Left ventricle myocardium inferior (tissue), 1 donor: ENCODE results near the gene ADAM8. TPM values are rescaled to one million over a fixed set of nuclear protein-coding genes. Genes with fewer than 3 reads are reported as not detected.

Experiments used
- DNase-seq: peaks from one replicate; pipeline ENCODE4 v3.0.0-alpha.2; 2020
- H3K27ac ChIP-seq: fragments of 200-600 bp; replicated peaks from 2 replicates; pipeline ENCODE4 v1.8.0; 2021
- H3K27me3 ChIP-seq: fragments of 200-600 bp; 2 replicates; pipeline ENCODE4 v1.8.0; 2021; ENCODE audit warnings: low read depth
- H3K36me3 ChIP-seq: fragments of 200-600 bp; 2 replicates; pipeline ENCODE4 v1.8.0; 2021
- H3K4me1 ChIP-seq: fragments of 200-600 bp; 2 replicates; pipeline ENCODE4 v1.8.0; 2021
- H3K4me3 ChIP-seq: fragments of 200-600 bp; 2 replicates; pipeline ENCODE4 v1.8.0; 2021; ENCODE audit warnings: mild to moderate bottlenecking, moderate library complexity
- H3K9me3 ChIP-seq: fragments of 200-600 bp; replicated peaks from 2 replicates; pipeline ENCODE4 v1.8.0; 2021
- CTCF ChIP-seq: fragments of 200-600 bp; IDR thresholded peaks from 2 replicates; pipeline ENCODE4 v1.8.0; 2021; ENCODE audit warnings: antibody characterized with exemption, mild to moderate bottlenecking, borderline replicate concordance
- intact Hi-C: fragments of 100-400 bp; cut with micrococcal nuclease; formaldehyde crosslinking; loops from one replicate; pipeline ENCODE4 v1.11.0; 2022
- total RNA-seq: library from RNA; stranded (reverse); fragmentation: NEBNext Ultra II Directional; extraction: Animal tissue kit (Norgen Biotek cat#: 25700); gene quantifications from one replicate; pipeline ENCODE4 v1.2.1, GENCODE V29; 2021
- donor health status: DM: no; HTN: yes; CAD: no; lungs with severe emphysema.

The ADAM8 gene
- total RNA-seq, 1 donor from 2014 or later = 1.4 TPM

- Histone ChIP-seq H3K4me3 (no peak overlapping the region), H3K4me1 (peaks cover 17% of the 10 kb centered on the region), H3K9me3 (no peaks in the 10 kb centered on the region), H3K27me3 (peaks cover 99% of the 10 kb centered on the region), H3K27ac (no peak overlapping the region), H3K36me3 (no peaks in the 10 kb centered on the region)
- no peak for TF ChIP-seq CTCF
- DNase-seq = no peak
- intact Hi-C loops = no loop called here
Observed at GRCh38 chr10:133231244-133231945, 45.3 kb downstream of the ADAM8 start.

GRCh38 chr10:133230387-133231195 lies 46.1 kb downstream of the ADAM8 start:
- H3K36me3 ChIP-seq = no peaks in the 10 kb centered on the region
- DNase-seq = no peak
- H3K4me3 ChIP-seq = peak overlapping the region; percentile 36
- H3K4me1 ChIP-seq = peaks cover 11% of the 10 kb centered on the region
- peaks cover 99% of the 10 kb centered on the region for H3K27me3 ChIP-seq
- no peak overlapping the region for H3K27ac ChIP-seq
- intact Hi-C loops = no loop called here
- TF ChIP-seq CTCF = no peak
- H3K9me3 ChIP-seq = no peaks in the 10 kb centered on the region

GRCh38 chr10:133230044-133230361 lies 46.7 kb downstream of the ADAM8 start, which contains the start of gene UTF1:
TSS of gene UTF1 (plus strand) at chr10:133230217. CDS start at chr10:133230289, 72 bp downstream.
- H3K4me1 ChIP-seq = peaks cover 11% of the 10 kb centered on the region
- H3K36me3 ChIP-seq = no peaks in the 10 kb centered on the region
- peaks cover 99% of the 10 kb centered on the region for H3K27me3 ChIP-seq
- peak within 1 kb of the TSS; percentile 36 for H3K4me3 ChIP-seq
- TF ChIP-seq CTCF = no peak
- H3K27ac ChIP-seq = no peak within 1 kb of the TSS
- no peaks in the 10 kb centered on the region for H3K9me3 ChIP-seq
- intact Hi-C loops = no loop called here
- DNase-seq = no peak

GRCh38 chr10:133229265-133230043 lies 47.2 kb downstream of the ADAM8 start:
- intact Hi-C loops = no loop called here
- H3K4me1 ChIP-seq = peaks cover 11% of the 10 kb centered on the region
- no peak overlapping the region for H3K4me3 ChIP-seq
- no peak for DNase-seq
- no peaks in the 10 kb centered on the region for H3K9me3 ChIP-seq
- TF ChIP-seq CTCF = no peak
- H3K36me3 ChIP-seq = no peaks in the 10 kb centered on the region
- peaks cover 100% of the 10 kb centered on the region for H3K27me3 ChIP-seq
- H3K27ac ChIP-seq = no peak overlapping the region

GRCh38 chr10:133227256-133227655 lies 49.4 kb downstream of the ADAM8 start:
- H3K4me1 ChIP-seq = peaks cover 11% of the 10 kb centered on the region
- no peak for TF ChIP-seq CTCF
- no peaks in the 10 kb centered on the region for H3K9me3 ChIP-seq
- intact Hi-C loops = no loop called here
- no peak overlapping the region for H3K27ac ChIP-seq
- no peak for DNase-seq
- H3K4me3 ChIP-seq = no peak overlapping the region
- peaks cover 85% of the 10 kb centered on the region for H3K27me3 ChIP-seq
- H3K36me3 ChIP-seq = no peaks in the 10 kb centered on the region
